GM12875 (cell line): ENCODE measurements around the gene ROBO1.

Experiments used
- H3K4me3 ChIP-seq: one replicate; pipeline ENCODE4 v1.5.1; 2011; ENCODE audit warnings: low read depth, low read length, control low read depth
- CTCF ChIP-seq: IDR thresholded peaks from 2 replicates; pipeline ENCODE4 v1.5.1; 2011; ENCODE audit warnings: low read depth, mild to moderate bottlenecking, control low read depth, inconsistent platforms, low read length, moderate library complexity, borderline replicate concordance; ENCODE audit not compliant: insufficient read depth

ROBO1 gene

GRCh38 chr3:78873641-78874040 lies 894.2 kb downstream of the ROBO1 start:
- H3K4me3 ChIP-seq: no peak overlapping the region
- no peak for TF ChIP-seq CTCF

DNA sequence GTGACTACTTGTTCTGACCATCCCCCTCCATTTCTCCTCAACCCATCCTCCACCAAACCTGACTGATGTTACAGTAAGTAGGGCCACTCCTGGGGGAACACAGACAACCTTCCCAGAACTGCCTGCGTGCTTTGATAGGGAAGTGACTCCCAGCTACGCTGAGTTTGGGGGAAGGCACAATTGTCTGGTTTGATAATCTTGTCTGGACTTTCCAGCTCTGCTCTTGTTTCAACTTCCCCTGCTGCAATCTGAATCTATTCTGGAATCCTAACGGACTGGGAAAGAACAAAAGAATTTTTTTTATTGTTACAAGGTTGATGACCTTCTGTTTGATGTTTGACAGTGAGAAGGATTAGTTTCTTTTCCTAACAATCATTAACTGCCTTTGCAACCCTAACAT lies 895.6 kb downstream of the ROBO1 start:
- TF ChIP-seq CTCF: no peak

DNA sequence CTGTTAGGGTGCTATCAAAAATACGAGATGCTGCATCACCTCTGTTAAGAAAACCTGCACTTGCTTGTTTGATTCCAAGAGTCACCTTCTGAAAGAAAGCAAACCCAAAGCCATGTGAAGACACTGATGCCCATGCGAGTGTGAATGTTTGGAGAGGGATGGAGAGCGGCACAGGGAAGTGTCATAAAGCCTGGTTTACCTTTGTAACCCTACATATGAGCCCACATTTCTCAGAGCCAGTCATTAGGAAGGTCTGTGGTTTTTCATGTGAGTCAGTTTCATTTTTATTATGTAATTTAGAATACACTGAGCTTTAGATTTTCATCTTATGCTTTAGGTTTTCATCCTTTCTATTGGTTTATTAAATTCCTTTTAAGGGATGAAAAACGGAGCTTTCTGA lies 896.8 kb downstream of the ROBO1 start:
- no peak for TF ChIP-seq CTCF

More for the DNA sequence above, 895.6 kb downstream of the ROBO1 start:
- H3K4me3 ChIP-seq: no peak overlapping the region

GRCh38 chr3:78870484-78870883 lies 897.3 kb downstream of the ROBO1 start:
- TF ChIP-seq CTCF: no peak
- no peak overlapping the region for H3K4me3 ChIP-seq

More for the DNA sequence above, 896.8 kb downstream of the ROBO1 start:
- H3K4me3 ChIP-seq: no peak overlapping the region

DNA sequence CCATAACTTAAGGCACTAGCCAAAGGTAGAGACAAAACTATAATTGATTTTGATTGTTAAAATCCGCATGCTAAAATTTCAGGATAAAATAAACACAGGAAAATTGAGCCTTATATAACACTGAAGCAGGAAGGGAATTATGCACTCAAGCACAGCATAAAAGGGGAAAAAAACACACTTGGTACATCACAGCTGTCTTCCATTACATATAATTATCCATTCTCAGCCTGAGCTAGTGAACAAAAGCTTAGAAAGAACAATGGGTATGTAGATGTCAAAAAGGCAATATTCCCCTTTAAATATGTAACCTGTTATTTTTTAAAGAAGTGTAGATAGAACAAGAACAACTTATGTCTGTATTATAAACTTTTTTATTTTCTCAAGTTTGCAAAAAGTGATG lies 899.2 kb downstream of the ROBO1 start:
- no peak for TF ChIP-seq CTCF
- H3K4me3 ChIP-seq: no peak overlapping the region

DNA sequence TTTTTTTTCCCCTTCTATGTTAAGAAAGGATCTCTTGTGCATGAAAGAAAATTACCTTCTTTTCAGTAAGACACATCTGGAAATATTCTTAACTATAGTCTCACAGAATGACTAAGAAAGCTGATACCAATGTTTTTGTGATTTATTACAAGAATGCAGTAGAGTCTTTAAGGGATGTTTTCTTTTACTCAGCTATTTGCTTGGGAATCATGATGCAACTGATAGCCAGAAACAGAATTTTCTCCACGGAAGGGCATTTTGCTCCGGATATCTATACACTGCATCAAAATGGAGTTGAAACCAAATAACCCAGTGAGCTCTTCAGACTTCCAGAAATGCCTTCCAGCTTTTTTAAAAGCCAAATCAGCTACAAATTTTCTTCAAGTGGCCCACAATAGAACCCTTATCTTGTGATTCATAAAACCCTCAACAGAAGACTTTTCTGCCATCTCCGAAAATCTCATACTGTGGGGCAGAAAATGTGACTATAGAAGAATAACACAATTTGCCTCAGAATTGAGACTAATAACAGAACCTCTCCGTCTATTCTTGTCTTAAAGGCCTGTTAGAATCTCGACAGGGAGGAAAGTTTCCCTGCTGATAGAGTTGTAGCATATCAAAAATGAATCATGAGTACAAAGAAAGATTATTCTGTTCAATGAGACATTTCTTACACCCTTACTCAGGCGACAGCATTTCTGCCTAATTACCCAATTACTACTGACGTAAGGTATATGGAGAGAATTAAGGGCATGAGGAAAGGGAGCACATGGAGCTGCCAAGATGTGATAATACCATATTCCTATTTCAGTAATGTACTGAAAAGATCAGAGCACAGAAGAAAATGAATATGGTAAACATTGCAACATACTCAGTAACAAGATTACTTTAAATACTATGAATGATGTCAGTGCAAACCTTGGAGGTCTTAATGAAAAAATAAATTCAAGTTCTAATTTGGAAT lies 900.1 kb downstream of the ROBO1 start:
- no peak for TF ChIP-seq CTCF
- H3K4me3 ChIP-seq: no peak overlapping the region

- H3K4me3 ChIP-seq: no peak overlapping the region
- no peak for TF ChIP-seq CTCF
Measured at GRCh38 chr3:78863306-78864203, 904.2 kb downstream of the ROBO1 start.
